Activated CD8-positive, alpha-beta memory T cell treated with anti-CD3 and anti-CD28 coated beads, Interleukin-2, amount 10 ng/mL, durations not matched to agents 7 days and 5 days (primary cell): ENCODE results near the gene CHMP1A. TPM values are rescaled to one million over a fixed set of nuclear protein-coding genes. Genes with fewer than 3 reads are reported as not detected.
A peak's percentile ranks its signal among the peaks of the same experiment; 100 is the strongest.

Experiments used
- ATAC-seq: fragments of 150-1000 bp; cut with Tn5 transposase; one replicate; pipeline ENCODE4 v1.10.0; 2021; ENCODE audit warnings: moderate library complexity
- CTCF ChIA-PET: fragments of 350-600 bp; sonication (Branson Sonifier 250); formaldehyde crosslinking; loops from one replicate; lab custom pipeline; 2021; ENCODE audit warnings: antibody characterized with exemption; lab: Charles Lee
- DNase-seq: peaks from one replicate; pipeline ENCODE4 v3.0.0-alpha.2; 2020
- H3K27ac Mint-ChIP-seq: one replicate; pipeline ENCODE4 v1.8.0; 2021; ENCODE audit warnings: mild to moderate bottlenecking, mixed read lengths
- H3K27me3 Mint-ChIP-seq: one replicate; pipeline ENCODE4 v1.8.0; 2021; ENCODE audit warnings: mixed read lengths
- H3K36me3 Mint-ChIP-seq: one replicate; pipeline ENCODE4 v1.8.0; 2021; ENCODE audit warnings: mild to moderate bottlenecking, mixed read lengths
- H3K4me1 Mint-ChIP-seq: one replicate; pipeline ENCODE4 v1.8.0; 2021; ENCODE audit warnings: mixed read lengths
- H3K4me3 Mint-ChIP-seq: one replicate; pipeline ENCODE4 v1.8.0; 2021; ENCODE audit warnings: mild to moderate bottlenecking, moderate library complexity, mixed read lengths
- H3K9me3 Mint-ChIP-seq: one replicate; pipeline ENCODE4 v1.8.0; 2022; ENCODE audit warnings: low read depth, mixed read lengths
- total RNA-seq, 2 experiments: library from RNA; stranded (reverse); gene quantifications; one replicate each; pipeline ENCODE4 v1.2.3, GENCODE V29; 2021

CHMP1A gene
- total RNA-seq, 2 experiments from 2014 or later: 86.5 to 106 TPM

- Mint-ChIP-seq H3K4me1 (no peaks in the 10 kb centered on the region), H3K27me3 (peaks cover 23% of the 10 kb centered on the region), H3K36me3 (no peaks in the 10 kb centered on the region), H3K9me3 (no peaks in the 10 kb centered on the region), H3K27ac (no peak overlapping the region), H3K4me3 (no peak overlapping the region)
- CTCF ChIA-PET: no interaction called here
- no peak for ATAC-seq
- no peak for DNase-seq
Measured at GRCh38 chr16:89623511-89624261, 33.8 kb downstream of the CHMP1A start.

DNA sequence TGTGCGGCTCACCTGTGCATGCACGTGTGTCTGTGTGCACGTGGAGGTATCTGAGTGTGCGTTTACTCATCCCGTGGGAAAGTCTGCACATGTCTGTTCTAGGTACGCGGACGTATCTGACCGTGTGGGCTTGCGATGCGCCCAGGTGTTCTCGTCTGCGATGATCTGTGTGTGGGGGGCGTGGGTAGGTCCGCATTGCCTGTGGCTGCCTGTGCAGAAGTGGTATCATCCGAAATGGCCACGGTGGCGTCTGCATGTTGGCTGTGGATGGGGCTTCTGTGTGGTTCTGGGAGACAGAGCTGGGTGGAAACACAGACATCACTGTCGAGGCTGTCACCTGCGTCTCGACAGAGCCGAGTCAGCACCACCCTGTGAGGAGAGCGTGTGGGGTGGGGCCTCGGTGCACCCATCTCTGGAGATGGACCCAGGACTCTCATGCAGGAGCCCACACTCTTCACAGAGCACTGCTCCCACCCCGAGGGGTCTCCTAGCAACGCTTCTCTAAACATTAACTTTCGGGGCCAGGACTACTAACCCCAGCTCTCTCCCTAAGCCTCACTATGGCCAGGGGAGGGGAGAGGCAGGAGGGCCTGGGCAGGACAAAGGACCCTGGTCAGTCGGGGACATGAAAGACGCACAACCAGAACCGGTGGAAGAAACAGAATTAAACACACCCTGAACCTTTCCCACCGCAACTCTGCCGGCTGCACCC, 35.7 kb downstream of the CHMP1A start:
- Mint-ChIP-seq H3K4me1 (peaks cover 4% of the 10 kb centered on the region), H3K27ac (no peak overlapping the region), H3K27me3 (peaks cover 23% of the 10 kb centered on the region), H3K4me3 (no peak overlapping the region), H3K36me3 (peaks cover 2% of the 10 kb centered on the region), H3K9me3 (peaks cover 3% of the 10 kb centered on the region)
- ATAC-seq (no peak), DNase-seq (no peak)
- CTCF ChIA-PET: no interaction called here

GRCh38 chr16:89621136-89621697, 36.3 kb downstream of the CHMP1A start:
- H3K4me3 Mint-ChIP-seq: no peak overlapping the region
- no peak overlapping the region for H3K27ac Mint-ChIP-seq
- H3K4me1 Mint-ChIP-seq: peaks cover 9% of the 10 kb centered on the region
- DNase-seq: no peak
- H3K9me3 Mint-ChIP-seq: peaks cover 7% of the 10 kb centered on the region
- H3K27me3 Mint-ChIP-seq: peaks cover 23% of the 10 kb centered on the region
- ATAC-seq: no peak
- CTCF ChIA-PET: no interaction called here
- peaks cover 5% of the 10 kb centered on the region for H3K36me3 Mint-ChIP-seq

DNA sequence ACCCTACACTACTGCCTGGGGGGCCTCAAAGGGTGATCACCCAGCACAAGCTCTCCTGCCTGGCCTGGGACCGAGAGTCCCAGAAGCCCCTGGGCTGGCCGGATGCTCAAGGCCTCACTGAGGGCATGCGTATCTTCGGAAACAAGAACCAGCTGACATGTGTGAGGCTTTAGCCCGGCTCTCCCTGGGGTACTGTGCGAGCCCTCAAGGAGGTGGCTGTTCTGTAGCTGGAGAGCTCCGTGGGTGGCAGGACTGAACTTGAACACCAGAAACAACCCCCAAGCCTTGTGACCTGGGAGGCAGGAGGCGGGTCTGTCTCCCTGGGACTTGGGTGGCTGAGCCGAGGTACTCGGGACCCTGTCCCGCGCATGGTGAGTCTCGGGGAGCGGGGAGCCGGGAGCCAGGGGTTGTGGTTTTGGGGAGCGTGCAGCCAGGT, 37.1 kb downstream of the CHMP1A start:
- H3K27me3 Mint-ChIP-seq: peaks cover 23% of the 10 kb centered on the region
- no peak overlapping the region for H3K4me3 Mint-ChIP-seq
- H3K27ac Mint-ChIP-seq: no peak overlapping the region
- peaks cover 5% of the 10 kb centered on the region for H3K36me3 Mint-ChIP-seq
- CTCF ChIA-PET: no interaction called here
- DNase-seq (no peak), ATAC-seq (no peak)
- H3K9me3 Mint-ChIP-seq: peaks cover 7% of the 10 kb centered on the region
- peaks cover 9% of the 10 kb centered on the region for H3K4me1 Mint-ChIP-seq

DNA sequence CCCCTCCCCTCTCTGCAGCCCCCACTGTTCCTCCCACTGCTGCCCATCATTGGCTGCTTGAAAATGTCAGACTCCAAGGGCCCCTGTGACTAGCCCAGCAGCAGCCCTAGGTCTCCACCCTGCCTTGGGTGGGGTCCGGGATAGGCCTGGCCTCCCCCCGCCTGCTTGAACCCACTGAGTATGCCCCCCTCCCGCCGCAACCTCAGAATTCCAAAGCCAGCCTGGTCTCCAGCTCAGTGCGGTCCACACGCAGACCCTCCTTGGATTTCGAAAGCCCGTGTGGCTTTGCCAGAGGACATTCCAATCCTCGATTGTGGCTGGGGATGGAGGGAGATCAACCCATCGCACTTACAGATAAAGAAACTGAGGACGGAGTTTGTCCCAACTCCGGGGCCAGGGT, 37.7 kb downstream of the CHMP1A start:
- Mint-ChIP-seq H3K4me1 (peaks cover 9% of the 10 kb centered on the region), H3K27ac (no peak overlapping the region), H3K4me3 (no peak overlapping the region), H3K9me3 (peaks cover 7% of the 10 kb centered on the region), H3K36me3 (peaks cover 5% of the 10 kb centered on the region), H3K27me3 (peaks cover 19% of the 10 kb centered on the region)
- CTCF ChIA-PET: no interaction called here
- ATAC-seq: no peak
- DNase-seq: no peak

- H3K27ac Mint-ChIP-seq: no peak overlapping the region
- H3K4me1 Mint-ChIP-seq: peaks cover 9% of the 10 kb centered on the region
- CTCF ChIA-PET: no interaction called here
- peaks cover 5% of the 10 kb centered on the region for H3K36me3 Mint-ChIP-seq
- peaks cover 7% of the 10 kb centered on the region for H3K9me3 Mint-ChIP-seq
- ATAC-seq (no peak), DNase-seq (no peak)
- H3K4me3 Mint-ChIP-seq: no peak overlapping the region
- peaks cover 10% of the 10 kb centered on the region for H3K27me3 Mint-ChIP-seq
Measured at GRCh38 chr16:89618109-89618998, 39.2 kb downstream of the CHMP1A start.

GRCh38 chr16:89617036-89617435, 40.5 kb downstream of the CHMP1A start:
- H3K27me3 Mint-ChIP-seq: peaks cover 3% of the 10 kb centered on the region
- H3K27ac Mint-ChIP-seq: peak overlapping the region; percentile 91
- no peak overlapping the region for H3K4me3 Mint-ChIP-seq
- peaks cover 5% of the 10 kb centered on the region for H3K36me3 Mint-ChIP-seq
- H3K9me3 Mint-ChIP-seq: peaks cover 7% of the 10 kb centered on the region
- ATAC-seq (no peak), DNase-seq (no peak)
- CTCF ChIA-PET: interaction anchor here (0.7 kb wide), 1 partner anchor 448 kb away, joined by 3 read pairs; no protein-coding TSS in a partner anchor
- H3K4me1 Mint-ChIP-seq: peaks cover 9% of the 10 kb centered on the region

DNA sequence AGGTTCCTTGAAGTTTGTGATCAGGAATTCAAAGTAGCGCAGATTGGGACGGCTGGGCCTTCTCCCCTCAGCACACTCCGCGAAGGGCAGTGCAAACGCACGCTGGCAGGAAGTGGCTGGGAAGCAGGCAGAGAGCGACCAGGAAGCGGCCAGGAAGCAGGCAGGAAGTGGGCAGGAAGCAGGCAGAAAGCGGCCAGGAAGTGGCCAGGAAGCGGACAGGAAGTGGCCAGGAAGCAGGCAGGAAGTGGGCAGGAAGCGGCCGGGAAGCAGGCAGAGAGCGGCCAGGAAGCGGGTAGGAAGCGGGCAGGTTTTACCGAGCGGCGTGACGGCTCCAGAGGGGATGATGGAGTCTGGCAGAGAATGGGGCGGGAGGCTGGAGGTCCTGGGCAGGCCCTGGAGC, 40.9 kb downstream of the CHMP1A start:
- peaks cover 7% of the 10 kb centered on the region for H3K9me3 Mint-ChIP-seq
- H3K4me3 Mint-ChIP-seq: peak overlapping the region; percentile 26
- no peak for DNase-seq
- peaks cover 9% of the 10 kb centered on the region for H3K4me1 Mint-ChIP-seq
- peak; percentile 16 for ATAC-seq
- H3K36me3 Mint-ChIP-seq: peaks cover 5% of the 10 kb centered on the region
- CTCF ChIA-PET: interaction anchor here (0.7 kb wide), 1 partner anchor 449 kb away, joined by 3 read pairs; no protein-coding TSS in a partner anchor
- no peaks in the 10 kb centered on the region for H3K27me3 Mint-ChIP-seq
- peak overlapping the region; percentile 91 for H3K27ac Mint-ChIP-seq

GRCh38 chr16:89615596-89616090, 41.9 kb downstream of the CHMP1A start:
- peaks cover 5% of the 10 kb centered on the region for H3K36me3 Mint-ChIP-seq
- peaks cover 7% of the 10 kb centered on the region for H3K9me3 Mint-ChIP-seq
- ATAC-seq (no peak), DNase-seq (no peak)
- peaks cover 9% of the 10 kb centered on the region for H3K4me1 Mint-ChIP-seq
- no peak overlapping the region for H3K4me3 Mint-ChIP-seq
- CTCF ChIA-PET: no interaction called here
- H3K27me3 Mint-ChIP-seq: no peaks in the 10 kb centered on the region
- no peak overlapping the region for H3K27ac Mint-ChIP-seq

GRCh38 chr16:89615176-89615575, 42.3 kb downstream of the CHMP1A start:
- no peak overlapping the region for H3K27ac Mint-ChIP-seq
- ATAC-seq (no peak), DNase-seq (no peak)
- H3K4me1 Mint-ChIP-seq: peaks cover 9% of the 10 kb centered on the region
- H3K36me3 Mint-ChIP-seq: peaks cover 5% of the 10 kb centered on the region
- H3K4me3 Mint-ChIP-seq: no peak overlapping the region
- H3K9me3 Mint-ChIP-seq: peaks cover 7% of the 10 kb centered on the region
- CTCF ChIA-PET: no interaction called here
- H3K27me3 Mint-ChIP-seq: peaks cover 3% of the 10 kb centered on the region

DNA sequence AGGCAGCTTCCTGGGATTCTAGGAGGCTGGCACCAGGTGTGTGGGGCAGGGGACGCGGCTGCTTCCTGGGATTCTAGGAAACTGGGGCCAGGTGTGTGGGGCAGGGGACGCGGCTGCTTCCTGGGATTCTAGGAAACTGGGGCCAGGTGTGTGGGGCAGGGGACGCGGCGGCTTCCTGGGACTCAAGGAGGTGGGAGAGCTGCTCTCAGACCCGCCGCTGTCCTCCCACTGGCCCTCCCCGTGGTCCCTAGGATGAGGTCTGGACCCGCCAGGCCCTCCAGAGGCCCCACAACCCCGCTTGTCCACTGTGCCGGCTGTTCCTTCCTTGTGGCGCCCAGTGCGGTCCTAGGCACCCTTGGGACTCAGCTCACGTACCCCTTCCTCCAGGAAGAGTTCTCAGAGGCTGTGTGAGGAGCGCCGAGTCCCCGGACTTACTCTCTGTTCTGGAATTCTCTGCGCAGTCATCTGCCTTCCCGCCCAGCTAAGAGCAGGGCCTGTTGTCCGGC, 43.5 kb downstream of the CHMP1A start:
- Mint-ChIP-seq H3K36me3 (peaks cover 5% of the 10 kb centered on the region), H3K27ac (no peak overlapping the region)
- CTCF ChIA-PET: no interaction called here

GRCh38 chr16:89613231-89613953, 44.1 kb downstream of the CHMP1A start, which contains the start of gene DPEP1:
DPEP1 (plus strand) TSS chr16:89613642; CDS start chr16:89630411, 16,769 bp downstream.
- CTCF ChIA-PET: no interaction called here
- Mint-ChIP-seq H3K4me3 (no peak within 1 kb of the TSS), H3K36me3 (peaks cover 5% of the 10 kb centered on the region)

More for the DNA sequence above, 43.5 kb downstream of the CHMP1A start:
- ATAC-seq (no peak), DNase-seq (no peak)
- no peak overlapping the region for H3K4me3 Mint-ChIP-seq
- H3K4me1 Mint-ChIP-seq: peaks cover 9% of the 10 kb centered on the region
- peaks cover 7% of the 10 kb centered on the region for H3K9me3 Mint-ChIP-seq
- peaks cover 3% of the 10 kb centered on the region for H3K27me3 Mint-ChIP-seq

More at GRCh38 chr16:89613231-89613953, 44.1 kb downstream of the CHMP1A start, which contains the start of gene DPEP1:
- H3K4me1 Mint-ChIP-seq: peaks cover 9% of the 10 kb centered on the region
- peaks cover 7% of the 10 kb centered on the region for H3K9me3 Mint-ChIP-seq
- H3K27me3 Mint-ChIP-seq: peaks cover 3% of the 10 kb centered on the region
- no peak within 1 kb of the TSS for H3K27ac Mint-ChIP-seq
- ATAC-seq: no peak
- no peak for DNase-seq
